OCI-LY1 (cell line): Measurements from ENCODE around the gene CSNK1A1.

Experiments
- H2AFZ ChIP-seq: fragments of 200-600 bp; sonication (generic), shearing (Covaris generic); 2 replicates; pipeline ENCODE4 v1.6.0; 2014; ENCODE audit warnings: antibody characterized with exemption, mild to moderate bottlenecking, low read length
- H3F3A ChIP-seq: fragments of 200-600 bp; sonication (generic), shearing (Covaris generic); 2 replicates; pipeline ENCODE4 v1.6.0; 2014; ENCODE audit warnings: mild to moderate bottlenecking, antibody characterized with exemption, low read length, moderate library complexity; ENCODE audit not compliant: insufficient read depth
- H3K27ac ChIP-seq: fragments of 200-600 bp; sonication (generic); 2 replicates; pipeline ENCODE4 v1.5.1; 2014; ENCODE audit warnings: low read length, mixed run types, mild to moderate bottlenecking, low read depth; ENCODE audit not compliant: poor library complexity, severe bottlenecking
- H3K27me3 ChIP-seq: fragments of 200-600 bp; sonication (generic); 2 replicates; pipeline ENCODE4 v1.6.0; 2014; ENCODE audit warnings: antibody characterized with exemption, mild to moderate bottlenecking, low read length, moderate library complexity; ENCODE audit not compliant: insufficient read depth
- H3K36me3 ChIP-seq: fragments of 200-600 bp; sonication (generic); 2 replicates; pipeline ENCODE4 v1.6.1; 2014; ENCODE audit warnings: mild to moderate bottlenecking, antibody characterized with exemption, low read length, moderate library complexity, mixed read lengths; ENCODE audit not compliant: insufficient read depth
- H3K4me1 ChIP-seq: fragments of 200-600 bp; sonication (generic); 2 replicates; pipeline ENCODE4 v1.5.1; 2014; ENCODE audit warnings: mild to moderate bottlenecking, low read length, moderate library complexity; ENCODE audit not compliant: insufficient read depth, severe bottlenecking
- H3K4me2 ChIP-seq: fragments of 200-600 bp; sonication (generic), shearing (Covaris generic); 2 replicates; pipeline ENCODE4 v1.6.1; 2014; ENCODE audit warnings: low read length
- H3K4me3 ChIP-seq: fragments of 200-600 bp; sonication (generic); 2 replicates; pipeline ENCODE4 v1.5.1; 2014; ENCODE audit warnings: low read length, low read depth, mild to moderate bottlenecking, mixed read lengths; ENCODE audit not compliant: poor library complexity, severe bottlenecking
- H3K79me2 ChIP-seq: fragments of 200-600 bp; shearing (Covaris generic); 2 replicates; pipeline ENCODE4 v1.6.1; 2016; ENCODE audit warnings: mixed run types, low read length, mixed read lengths; ENCODE audit not compliant: insufficient read depth
- H3K9ac ChIP-seq: fragments of 200-600 bp; sonication (generic), shearing (Covaris generic); 2 replicates; pipeline ENCODE4 v1.6.1; 2014; ENCODE audit warnings: mild to moderate bottlenecking, low read length, mixed read lengths
- H3K9me2 ChIP-seq: fragments of 200-600 bp; sonication (generic), shearing (Covaris generic); 2 replicates; pipeline ENCODE4 v1.6.1; 2014; ENCODE audit warnings: low read depth, mild to moderate bottlenecking, low read length, mixed read lengths
- H3K9me3 ChIP-seq: fragments of 200-600 bp; shearing (Covaris generic); 2 replicates; pipeline ENCODE4 v1.6.1; 2014; ENCODE audit warnings: low read length, mixed read lengths
- H4K20me1 ChIP-seq: fragments of 200-600 bp; sonication (generic), shearing (Covaris generic); 2 replicates; pipeline ENCODE4 v1.6.0; 2016; ENCODE audit warnings: mild to moderate bottlenecking, low read length; ENCODE audit not compliant: insufficient read depth
- CTCF ChIP-seq: fragments of 200-600 bp; sonication (generic), shearing (Covaris generic); IDR thresholded peaks from 2 replicates; pipeline ENCODE4 v1.5.1; 2017; ENCODE audit warnings: mild to moderate bottlenecking, antibody characterized with exemption, low read length, moderate library complexity, mixed read lengths
- EZH2 ChIP-seq: fragments of 200-600 bp; sonication (generic), shearing (Covaris generic); IDR thresholded peaks from 2 replicates; pipeline ENCODE4 v1.8.0; 2017; ENCODE audit warnings: borderline replicate concordance, mixed run types, mild to moderate bottlenecking, antibody characterized with exemption, low read length, moderate library complexity, mixed read lengths

The CSNK1A1 gene

GRCh38 chr5:149456597-149457392, 94.4 kb downstream of the CSNK1A1 start:
- TF ChIP-seq EZH2 = no peak
- TF ChIP-seq CTCF = no peak
- Histone ChIP-seq H3K4me1 (no peaks in the 10 kb centered on the region), H3K9ac (no peak overlapping the region), H3K9me2 (no peaks in the 10 kb centered on the region), H4K20me1 (no peaks in the 10 kb centered on the region), H3K4me2 (no peak overlapping the region), H3K79me2 (no peaks in the 10 kb centered on the region), H3K27ac (no peak overlapping the region), H2AFZ (no peak overlapping the region), H3K4me3 (no peak overlapping the region), H3K36me3 (no peaks in the 10 kb centered on the region), H3F3A (no peaks in the 10 kb centered on the region), H3K9me3 (no peaks in the 10 kb centered on the region), H3K27me3 (peaks cover 3% of the 10 kb centered on the region; the same call in 1 of the 2 replicates)

GRCh38 chr5:149455889-149456409, 95.3 kb downstream of the CSNK1A1 start:
- Histone ChIP-seq H3F3A (no peaks in the 10 kb centered on the region), H3K36me3 (no peaks in the 10 kb centered on the region), H3K27ac (no peak overlapping the region), H3K27me3 (no peaks in the 10 kb centered on the region; the same call in 1 of the 2 replicates), H3K79me2 (no peaks in the 10 kb centered on the region), H3K9me2 (no peaks in the 10 kb centered on the region), H3K4me3 (no peak overlapping the region), H3K9me3 (no peaks in the 10 kb centered on the region), H3K4me1 (no peaks in the 10 kb centered on the region), H4K20me1 (no peaks in the 10 kb centered on the region), H3K9ac (no peak overlapping the region), H2AFZ (no peak overlapping the region), H3K4me2 (no peak overlapping the region)
- TF ChIP-seq EZH2 (no peak), CTCF (no peak)

DNA sequence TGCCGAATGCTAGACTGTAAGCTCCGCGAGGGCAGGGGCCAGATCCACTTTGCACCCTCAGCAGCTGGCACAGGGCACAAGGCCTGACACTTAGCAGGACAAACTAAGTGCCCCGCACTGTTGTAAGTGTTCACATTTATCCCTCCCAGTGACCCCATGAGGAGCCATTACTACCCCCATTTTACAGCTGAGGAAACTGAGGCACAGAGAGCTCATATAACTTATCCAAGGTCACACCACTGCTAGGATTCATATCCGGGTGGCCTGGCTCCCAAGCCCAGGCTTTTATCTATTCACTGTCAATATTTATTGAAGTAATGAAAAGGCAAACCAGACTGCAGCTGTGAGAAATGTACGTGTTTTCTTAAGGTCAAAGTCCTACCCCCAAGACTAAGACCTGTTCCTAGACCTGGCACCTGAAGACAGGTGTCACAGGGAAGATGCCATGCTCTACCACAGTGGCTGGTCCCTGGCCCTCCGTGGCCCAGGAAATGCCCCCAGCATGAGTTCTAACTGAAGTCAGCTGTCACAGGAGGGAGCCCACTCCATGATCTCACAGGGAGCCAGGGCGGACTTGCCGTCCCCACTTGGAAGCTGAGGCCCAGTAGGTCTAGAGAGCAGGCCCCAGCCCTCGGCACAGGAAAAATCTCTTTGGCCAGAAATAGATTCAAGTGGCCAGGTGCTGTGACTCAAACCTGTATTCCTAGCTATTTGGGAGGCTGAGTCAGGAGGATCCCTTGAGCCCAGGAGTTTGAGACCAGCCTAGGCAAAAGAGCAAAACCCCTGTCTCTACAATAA, 97.4 kb downstream of the CSNK1A1 start:
- no peak for TF ChIP-seq CTCF
- TF ChIP-seq EZH2 = no peak
- H3K4me2 ChIP-seq = no peak overlapping the region
- no peaks in the 10 kb centered on the region for H3F3A ChIP-seq
- H3K36me3 ChIP-seq = no peaks in the 10 kb centered on the region
- H3K4me1 ChIP-seq = no peaks in the 10 kb centered on the region
- no peak overlapping the region for H3K27ac ChIP-seq
- H3K9me3 ChIP-seq = no peaks in the 10 kb centered on the region
- H2AFZ ChIP-seq = no peak overlapping the region
- H4K20me1 ChIP-seq = no peaks in the 10 kb centered on the region
- H3K9me2 ChIP-seq = no peaks in the 10 kb centered on the region
- no peak overlapping the region for H3K4me3 ChIP-seq
- no peaks in the 10 kb centered on the region for H3K79me2 ChIP-seq
- no peaks in the 10 kb centered on the region; the same call in 1 of the 2 replicates for H3K27me3 ChIP-seq
- no peak overlapping the region for H3K9ac ChIP-seq
